HEK293T (cell line): ENCODE results near the gene GTPBP6.
"Not testable (repeated sequence)": the region's sequence is repeated elsewhere in the genome, so short reads cannot be mapped to it uniquely, and the experiment has no call there.

Experiments used
- CTCF ChIA-PET: fragments of 350-600 bp; formaldehyde crosslinking; extraction: SDS; loops from one replicate; lab custom pipeline; 2021; ENCODE audit warnings: antibody characterized with exemption, inconsistent platforms; lab: Yijun Ruan, JAX
- POLR2A ChIA-PET: fragments of 350-600 bp; formaldehyde crosslinking; extraction: SDS; loops from one replicate; lab custom pipeline; 2020; ENCODE audit warnings: antibody characterized with exemption, inconsistent platforms; lab: Yijun Ruan, JAX
- DNase-seq: peaks from one replicate; pipeline ENCODE4 v3.0.0; 2012; ENCODE audit warnings: mixed read lengths; ENCODE audit errors: extremely low spot score
- ARNT ChIP-seq: fragments of 450-650 bp; IDR thresholded peaks from 2 replicates; pipeline ENCODE4 v1.6.1; 2017; ENCODE audit warnings: mild to moderate bottlenecking
- BHLHE40 ChIP-seq: fragments of 450-650 bp; IDR thresholded peaks from 2 replicates; pipeline ENCODE4 v1.6.1; 2016; ENCODE audit warnings: mild to moderate bottlenecking, moderate library complexity, borderline replicate concordance
- CTBP1 ChIP-seq: fragments of 450-650 bp; IDR thresholded peaks from 2 replicates; pipeline ENCODE4 v1.6.1; 2016; ENCODE audit warnings: borderline replicate concordance
- ELF4 ChIP-seq: fragments of 450-650 bp; IDR thresholded peaks from 2 replicates; pipeline ENCODE4 v1.6.1; 2017; ENCODE audit warnings: antibody characterized with exemption
- FOXA1 ChIP-seq: fragments of 450-650 bp; IDR thresholded peaks from 2 replicates; pipeline ENCODE4 v1.6.1; 2016; ENCODE audit warnings: mild to moderate bottlenecking
- FOXK2 ChIP-seq: fragments of 450-650 bp; IDR thresholded peaks from 2 replicates; pipeline ENCODE4 v1.6.1; 2016; ENCODE audit warnings: mild to moderate bottlenecking
- FOXM1 ChIP-seq: fragments of 450-650 bp; IDR thresholded peaks from 2 replicates; pipeline ENCODE4 v1.6.1; 2017; ENCODE audit warnings: mild to moderate bottlenecking, borderline replicate concordance
- HDGF ChIP-seq: fragments of 450-650 bp; IDR thresholded peaks from 2 replicates; pipeline ENCODE4 v1.6.1; 2017; ENCODE audit warnings: antibody characterized with exemption, borderline replicate concordance
- L3MBTL2 ChIP-seq: fragments of 450-650 bp; conservative IDR thresholded peaks from 2 replicates; pipeline ENCODE4 v1.6.1; 2016; ENCODE audit warnings: mild to moderate bottlenecking
- LEF1 ChIP-seq: fragments of 450-650 bp; IDR thresholded peaks from 2 replicates; pipeline ENCODE4 v1.6.1; 2017; ENCODE audit warnings: mild to moderate bottlenecking, borderline replicate concordance
- NFRKB ChIP-seq: fragments of 450-650 bp; IDR thresholded peaks from 2 replicates; pipeline ENCODE4 v1.6.1; 2016; ENCODE audit warnings: mild to moderate bottlenecking, moderate library complexity
- SP1 ChIP-seq: fragments of 450-650 bp; IDR thresholded peaks from 2 replicates; pipeline ENCODE4 v1.6.1; 2017
- SUZ12 ChIP-seq: fragments of 450-650 bp; IDR thresholded peaks from 2 replicates; pipeline ENCODE4 v1.6.1; 2016; ENCODE audit warnings: mild to moderate bottlenecking
- TARDBP ChIP-seq: fragments of 450-650 bp; IDR thresholded peaks from 2 replicates; pipeline ENCODE4 v1.6.1; 2016
- ZNF384 ChIP-seq: fragments of 450-650 bp; IDR thresholded peaks from 2 replicates; pipeline ENCODE4 v1.6.1; 2016
- TF ChIP-seq, protein P1 (sequence below): fragments of 450-650 bp; IDR thresholded peaks from 2 replicates; pipeline ENCODE4 v1.6.1; 2016

GTPBP6 gene

GRCh38 chrX:331825-332495, 13.4 kb upstream of the GTPBP6 start:
- TF ChIP-seq FOXA1 = no peak
- TF ChIP-seq LEF1 = no peak
- no peak for TF ChIP-seq SUZ12
- no peak for TF ChIP-seq ZNF384
- TF ChIP-seq, protein P1, sequence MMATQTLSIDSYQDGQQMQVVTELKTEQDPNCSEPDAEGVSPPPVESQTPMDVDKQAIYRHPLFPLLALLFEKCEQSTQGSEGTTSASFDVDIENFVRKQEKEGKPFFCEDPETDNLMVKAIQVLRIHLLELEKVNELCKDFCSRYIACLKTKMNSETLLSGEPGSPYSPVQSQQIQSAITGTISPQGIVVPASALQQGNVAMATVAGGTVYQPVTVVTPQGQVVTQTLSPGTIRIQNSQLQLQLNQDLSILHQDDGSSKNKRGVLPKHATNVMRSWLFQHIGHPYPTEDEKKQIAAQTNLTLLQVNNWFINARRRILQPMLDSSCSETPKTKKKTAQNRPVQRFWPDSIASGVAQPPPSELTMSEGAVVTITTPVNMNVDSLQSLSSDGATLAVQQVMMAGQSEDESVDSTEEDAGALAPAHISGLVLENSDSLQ = no peak
- ChIA-PET POLR2A (no interaction called here), CTCF (no interaction called here)
- no peak for DNase-seq

DNA sequence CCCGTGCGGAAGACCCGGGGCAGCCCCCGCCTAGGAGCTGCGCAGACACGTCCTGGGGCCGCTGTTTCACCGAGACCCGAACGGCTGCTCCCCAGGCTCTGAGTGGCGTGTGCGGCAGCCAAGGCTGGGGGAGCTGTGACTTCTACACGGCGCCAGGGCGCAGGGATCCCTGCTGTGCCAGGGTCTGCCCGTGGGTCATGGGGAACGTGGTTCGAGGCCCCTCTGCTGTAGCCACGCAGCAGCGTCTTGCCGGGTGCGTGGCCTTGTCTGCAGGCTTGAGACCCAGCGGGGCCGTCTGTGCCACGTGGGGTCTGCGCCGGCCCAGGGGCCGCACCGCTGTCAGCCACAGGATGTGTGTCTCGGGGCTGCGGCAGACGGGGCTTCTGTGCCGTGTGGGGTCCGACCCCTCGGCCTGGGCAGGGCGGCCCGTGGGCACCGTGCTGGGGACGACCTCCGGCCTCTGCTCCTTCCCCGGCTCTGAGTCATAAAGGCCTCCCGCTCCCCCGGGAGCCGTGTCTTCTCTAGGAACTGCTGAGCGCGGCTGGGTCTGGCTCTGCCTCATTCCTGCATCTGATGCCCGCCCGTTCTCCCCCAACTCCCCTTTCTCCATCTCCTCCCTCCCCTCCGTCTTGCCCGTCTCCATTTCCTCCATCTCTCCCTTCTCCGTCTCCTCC, 12.7 kb upstream of the GTPBP6 start:
- CTCF ChIA-PET = no interaction called here
- POLR2A ChIA-PET = no interaction called here
- no peak for DNase-seq
- no peak for TF ChIP-seq SP1
- no peak for TF ChIP-seq HDGF
- TF ChIP-seq TARDBP = no peak
- no peak for TF ChIP-seq L3MBTL2
- no peak for TF ChIP-seq FOXA1
- no peak for TF ChIP-seq ELF4
- no peak for TF ChIP-seq BHLHE40
- TF ChIP-seq FOXK2 = no peak
- no peak for TF ChIP-seq ZNF384
- TF ChIP-seq NFRKB = no peak
- no peak for TF ChIP-seq CTBP1
- no peak for TF ChIP-seq ARNT
- TF ChIP-seq, protein P1 = no peak
- TF ChIP-seq SUZ12 = no peak
- no peak for TF ChIP-seq LEF1
- TF ChIP-seq FOXM1 = no peak

DNA sequence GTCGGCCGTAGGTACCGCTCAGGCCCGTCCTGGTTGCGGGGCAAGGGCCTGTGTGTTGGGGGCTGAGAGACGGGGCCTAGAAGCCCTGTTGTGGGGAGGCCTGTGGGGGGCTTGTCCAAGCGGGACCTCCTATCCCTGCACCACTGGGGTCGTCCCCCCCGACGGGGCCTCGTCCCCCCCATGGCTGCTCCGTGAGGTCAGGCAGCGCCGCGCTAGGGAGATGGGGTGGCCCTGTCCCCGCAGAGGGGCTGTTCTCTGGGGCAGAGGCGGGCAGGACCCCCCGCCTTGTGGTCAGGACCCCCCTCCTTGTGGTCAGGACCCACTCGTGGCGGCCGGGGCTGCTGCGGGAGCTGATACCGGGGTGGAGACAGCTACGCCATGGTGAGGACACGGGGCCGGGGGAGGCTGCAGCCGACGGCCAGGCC, 12.1 kb upstream of the GTPBP6 start:
- TF ChIP-seq BHLHE40 = no peak
- no peak for TF ChIP-seq FOXA1
- TF ChIP-seq NFRKB = no peak
- no peak for TF ChIP-seq HDGF
- TF ChIP-seq, protein P1 = no peak
- TF ChIP-seq LEF1 = no peak
- no peak for TF ChIP-seq ARNT
- no peak for TF ChIP-seq FOXK2
- TF ChIP-seq ZNF384 = no peak
- no peak for TF ChIP-seq SP1
- no peak for TF ChIP-seq ELF4
- no peak for TF ChIP-seq TARDBP
- TF ChIP-seq CTBP1 = no peak
- no peak for DNase-seq
- ChIA-PET POLR2A (no interaction called here), CTCF (no interaction called here)

- DNase-seq, POLR2A ChIA-PET, CTCF ChIA-PET: not testable (repeated sequence)
These were observed 11.6 kb upstream of the GTPBP6 start for GRCh38 chrX:330141-330725.

DNA sequence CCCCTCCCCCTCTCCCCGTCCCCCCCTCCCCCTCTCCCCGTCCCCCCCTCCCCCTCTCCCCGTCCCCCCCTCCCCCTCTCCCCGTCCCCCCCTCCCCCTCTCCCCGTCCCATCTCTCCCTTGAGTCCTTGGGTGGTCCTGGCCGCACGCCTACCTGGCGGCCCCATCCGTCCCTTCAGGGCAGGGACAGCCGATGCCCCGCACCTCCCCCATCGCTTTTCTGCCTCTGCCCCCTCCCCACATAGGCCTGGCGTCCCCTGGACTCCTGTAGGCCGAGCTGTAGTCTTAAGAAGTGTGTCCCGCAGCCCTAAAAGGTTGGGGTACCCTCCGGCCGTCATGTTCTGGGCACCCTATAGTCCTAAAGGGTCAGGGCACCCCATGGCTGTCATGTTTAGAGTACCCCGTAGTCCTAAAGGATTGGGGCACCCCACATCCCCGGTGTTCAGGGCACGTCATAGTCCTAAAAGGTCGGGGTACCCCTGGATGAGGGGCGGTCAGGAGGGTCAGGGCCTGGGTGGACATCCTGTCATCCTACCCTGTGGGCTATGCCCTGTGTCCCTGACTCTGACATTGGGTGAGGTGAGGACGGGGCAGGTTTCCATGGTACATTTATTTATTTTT, 10.8 kb upstream of the GTPBP6 start:
- DNase-seq = no peak
- ChIA-PET CTCF (no interaction called here), POLR2A (no interaction called here)
- TF ChIP-seq SUZ12 = no peak
- TF ChIP-seq FOXA1 = no peak
- TF ChIP-seq ARNT = no peak
- no peak for TF ChIP-seq FOXM1
- no peak for TF ChIP-seq ZNF384
- TF ChIP-seq FOXK2 = no peak
- no peak for TF ChIP-seq HDGF
- no peak for TF ChIP-seq CTBP1
- no peak for TF ChIP-seq NFRKB
- TF ChIP-seq BHLHE40 = no peak

DNA sequence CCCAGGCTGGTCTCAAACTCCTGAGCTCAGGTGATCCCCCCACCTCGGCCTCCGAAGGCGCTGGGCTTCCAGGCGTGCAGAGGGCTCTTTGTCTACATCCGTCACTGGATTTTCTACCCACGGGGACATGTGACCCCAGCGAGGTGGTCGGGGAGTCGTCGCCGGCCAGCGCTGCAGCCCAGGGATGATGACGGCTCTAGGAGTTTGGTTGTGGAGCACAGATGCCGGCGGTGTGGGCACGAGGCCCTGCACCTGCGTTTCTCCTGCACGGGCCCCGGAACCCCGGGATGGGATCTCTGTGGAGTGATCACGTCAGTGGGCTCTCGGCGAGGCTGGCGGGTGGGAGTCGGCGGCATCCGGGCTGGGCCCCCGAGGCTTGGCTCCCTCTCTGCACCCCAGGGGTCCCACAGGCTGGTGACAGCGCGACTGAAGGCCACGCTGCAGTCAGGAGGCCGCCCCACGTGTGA, 9.1 kb upstream of the GTPBP6 start:
- TF ChIP-seq ZNF384 (no peak), TARDBP (no peak), L3MBTL2 (no peak), LEF1 (no peak), NFRKB (no peak), SP1 (no peak), FOXK2 (no peak), FOXM1 (no peak), ELF4 (no peak), BHLHE40 (no peak), FOXA1 (no peak)
- POLR2A ChIA-PET = no interaction called here
- DNase-seq = no peak
- CTCF ChIA-PET = no interaction called here

DNA sequence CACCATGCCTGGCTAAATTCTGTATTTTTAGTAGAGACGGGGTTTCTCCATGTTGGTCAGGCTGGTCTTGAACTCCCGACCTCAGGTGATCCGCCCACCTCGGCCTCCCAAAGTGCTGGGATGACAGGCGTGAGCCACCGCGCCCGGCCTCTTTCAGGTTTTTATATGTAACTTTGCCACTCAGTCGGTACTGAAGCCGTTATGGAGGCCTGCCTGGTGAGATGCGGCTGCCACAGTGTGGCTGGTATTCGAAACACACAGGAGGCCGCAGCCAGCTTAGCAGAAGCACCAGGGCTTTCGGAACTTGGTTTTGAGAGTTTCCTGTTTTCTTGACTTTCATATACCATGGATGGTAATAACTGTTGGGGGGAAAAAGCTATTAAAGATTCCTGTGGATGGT, 6.1 kb upstream of the GTPBP6 start:
- POLR2A ChIA-PET, CTCF ChIA-PET, DNase-seq: not testable (repeated sequence)
